HG02943 (cell line): ENCODE results near the gene IRF2BP1.

Experiments
- ATAC-seq: cut with Tn5 transposase; IDR thresholded peaks from one replicate; pipeline ENCODE4 v1.9.1; 2021; ENCODE audit warnings: mild to moderate bottlenecking, low read depth, moderate library complexity; ENCODE audit not compliant: unreplicated experiment

Gene IRF2BP1

GRCh38 chr19:45863840-45864628 lies 21.9 kb downstream of the IRF2BP1 start, which contains the start of gene FOXA3:
FOXA3 (plus strand) TSS chr19:45864326; CDS start chr19:45864457, 131 bp downstream.
- ATAC-seq, result no peak

- no peak for ATAC-seq
Measured at GRCh38 chr19:45863335-45863839, 22.6 kb downstream of the IRF2BP1 start.

GRCh38 chr19:45862564-45863334 lies 23.2 kb downstream of the IRF2BP1 start, which contains the start of gene SYMPK:
SYMPK (minus strand) TSS chr19:45863147; CDS start chr19:45854495, 8,652 bp downstream.
- peak; percentile 79 for ATAC-seq

GRCh38 chr19:45862271-45862563 lies 23.7 kb downstream of the IRF2BP1 start:
- ATAC-seq, result no peak

GRCh38 chr19:45860359-45861259 lies 25.3 kb downstream of the IRF2BP1 start:
- no peak for ATAC-seq

- ATAC-seq, result no peak
Measured at GRCh38 chr19:45854167-45854778, 31.7 kb downstream of the IRF2BP1 start.

GRCh38 chr19:45852983-45853382 lies 33.0 kb downstream of the IRF2BP1 start:
- no peak for ATAC-seq

GRCh38 chr19:45852145-45852750 lies 33.7 kb downstream of the IRF2BP1 start:
- no peak for ATAC-seq

- ATAC-seq, result no peak
Measured at GRCh38 chr19:45848922-45849321, 37.0 kb downstream of the IRF2BP1 start.

- ATAC-seq, result no peak
Measured at GRCh38 chr19:45847663-45848062, 38.3 kb downstream of the IRF2BP1 start.

GRCh38 chr19:45842198-45842597 lies 43.7 kb downstream of the IRF2BP1 start:
- no peak for ATAC-seq

- no peak for ATAC-seq
Measured at GRCh38 chr19:45834970-45835369, 51.0 kb downstream of the IRF2BP1 start.
